Measurements from ENCODE around the gene TK2. TPM values are rescaled to one million over a fixed set of nuclear protein-coding genes. Genes with fewer than 3 reads are reported as not detected.

Gene TK2
- total RNA-seq, 2 experiments from 2014 or later = 3.6 to 5.1 TPM

- CTCF ChIA-PET = interaction anchor here (2.1 to 4.8 kb wide), 3 partner anchors 39 to 113 kb away, joined by 5 to 21 read pairs (median 18); no protein-coding TSS in a partner anchor
- TF ChIP-seq CTCF (IDR thresholded peaks at IDR 0.05) = no peak
- Mint-ChIP-seq H3K27ac (no peak overlapping the region), H3K4me1 (ENCODE audit: low read depth) (peaks cover 38% of the 10 kb centered on the region), H3K9me3 (no peaks in the 10 kb centered on the region), H3K4me3 (no peak overlapping the region), H3K27me3 (no peaks in the 10 kb centered on the region), H3K36me3 (ENCODE audit: low read depth) (no peaks in the 10 kb centered on the region)
- H3K9me3 ChIP-seq (ENCODE audit: control insufficient read depth in 1 of 2, insufficient read depth in 1 of 2, low read length in 2 of 2) = no peaks in the 10 kb centered on the region
- no peaks in the 10 kb centered on the region for H3K36me3 ChIP-seq (ENCODE audit: insufficient read depth, low read length)
- H3K27me3 ChIP-seq (ENCODE audit: control insufficient read depth in 1 of 2, insufficient read depth in 2 of 2, low read length in 2 of 2) = no peaks in the 10 kb centered on the region
- peaks cover 48% of the 10 kb centered on the region for H3K4me1 ChIP-seq (ENCODE audit: insufficient read depth, low read length)
- DNase-seq (peak in 9 of 14 experiments; percentile 8 to 61 (median 37)), ATAC-seq (ENCODE audit: poor library complexity) (no peak)
- POLR2A ChIA-PET = interaction anchor here (0.7 to 1.6 kb wide), 4 partner anchors 68 to 174 kb away, joined by 4 to 5 read pairs (median 4); partner anchors contain the start of gene CKLF
- no peak overlapping the region for H3K4me3 ChIP-seq (ENCODE audit: low read length)
- intact Hi-C loops (cut with DNase I, micrococcal nuclease) = no loop called here
- no peak overlapping the region for H3K27ac ChIP-seq (ENCODE audit: low read depth in 1 of 2, low read length in 2 of 2)
These were observed 73.4 kb downstream of the TK2 start for GRCh38 chr16:66476328-66477027.

GRCh38 chr16:66475232-66475631 is 74.7 kb downstream of the TK2 start:
- no peaks in the 10 kb centered on the region for H3K9me3 Mint-ChIP-seq

GRCh38 chr16:66474750-66475199 is 75.1 kb downstream of the TK2 start:
- ATAC-seq (ENCODE audit: poor library complexity) (peak; percentile 90), DNase-seq (peak in 13 of 14 experiments; percentile 12 to 86 (median 49))
- Histone ChIP-seq H3K27ac (ENCODE audit: low read depth in 1 of 2, low read length in 2 of 2) (no peak overlapping the region), H3K36me3 (ENCODE audit: insufficient read depth, low read length) (no peaks in the 10 kb centered on the region), H3K4me1 (ENCODE audit: insufficient read depth, low read length) (peaks cover 47% of the 10 kb centered on the region), H3K4me3 (ENCODE audit: low read length) (no peak overlapping the region), H3K9me3 (ENCODE audit: control insufficient read depth in 1 of 2, insufficient read depth in 1 of 2, low read length in 2 of 2) (no peaks in the 10 kb centered on the region), H3K27me3 (ENCODE audit: control insufficient read depth in 1 of 2, insufficient read depth in 2 of 2, low read length in 2 of 2) (no peaks in the 10 kb centered on the region)
- Mint-ChIP-seq H3K4me3 (no peak overlapping the region), H3K9me3 (no peaks in the 10 kb centered on the region), H3K27me3 (no peaks in the 10 kb centered on the region), H3K4me1 (ENCODE audit: low read depth) (peaks cover 38% of the 10 kb centered on the region), H3K36me3 (ENCODE audit: low read depth) (no peaks in the 10 kb centered on the region), H3K27ac (peak overlapping the region; percentile 61)
- intact Hi-C loops (cut with DNase I, micrococcal nuclease) = no loop called here
- ChIA-PET CTCF (interaction anchor here (0.8 to 4.8 kb wide), 3 partner anchors 69 to 176 kb away, joined by 3 to 21 read pairs (median 18); no protein-coding TSS in a partner anchor), POLR2A (interaction anchor here (1.3 kb wide), 2 partner anchors 78 to 129 kb away, joined by 4 to 6 read pairs; partner anchors contain the start of genes CKLF and CMTM3)
- no peak for TF ChIP-seq CTCF (IDR thresholded peaks at IDR 0.05)

More at GRCh38 chr16:66475232-66475631, 74.7 kb downstream of the TK2 start:
- H3K4me3 ChIP-seq (ENCODE audit: low read length) = no peak overlapping the region
- H3K4me1 ChIP-seq (ENCODE audit: insufficient read depth, low read length) = peaks cover 48% of the 10 kb centered on the region
- intact Hi-C loops (cut with DNase I, micrococcal nuclease) = no loop called here
- POLR2A ChIA-PET = interaction anchor here (1.3 to 1.6 kb wide), 3 partner anchors 77 to 176 kb away, joined by 4 to 6 read pairs (median 4); partner anchors contain the start of genes CKLF and CMTM3
- no peaks in the 10 kb centered on the region for H3K36me3 Mint-ChIP-seq (ENCODE audit: low read depth)
- CTCF ChIA-PET = interaction anchor here (0.8 to 4.8 kb wide), 4 partner anchors 41 to 176 kb away, joined by 3 to 21 read pairs (median 12); no protein-coding TSS in a partner anchor
- no peak for TF ChIP-seq CTCF (IDR thresholded peaks at IDR 0.05)
- H3K4me3 Mint-ChIP-seq = no peak overlapping the region
- no peak for DNase-seq
- H3K27ac Mint-ChIP-seq = peak overlapping the region; percentile 61
- no peaks in the 10 kb centered on the region for H3K9me3 ChIP-seq (ENCODE audit: control insufficient read depth in 1 of 2, insufficient read depth in 1 of 2, low read length in 2 of 2)
- H3K36me3 ChIP-seq (ENCODE audit: insufficient read depth, low read length) = no peaks in the 10 kb centered on the region
- H3K4me1 Mint-ChIP-seq (ENCODE audit: low read depth) = peaks cover 38% of the 10 kb centered on the region
- no peak overlapping the region for H3K27ac ChIP-seq (ENCODE audit: low read depth in 1 of 2, low read length in 2 of 2)
- no peaks in the 10 kb centered on the region for H3K27me3 Mint-ChIP-seq
- ATAC-seq (ENCODE audit: poor library complexity) = no peak
- H3K27me3 ChIP-seq (ENCODE audit: control insufficient read depth in 1 of 2, insufficient read depth in 2 of 2, low read length in 2 of 2) = no peaks in the 10 kb centered on the region

All from CD4-positive, alpha-beta T cell (primary cell).